NT2/D1 (cell line): ENCODE results near the gene DYNLRB1.

Source experiments
- SUZ12 ChIP-seq: IDR thresholded peaks from 2 replicates; pipeline ENCODE4 v1.6.1; 2011; ENCODE audit not compliant: insufficient read length, insufficient read depth; ENCODE audit errors: extremely low read depth
- YY1 ChIP-seq: IDR thresholded peaks from 2 replicates; pipeline ENCODE4 v1.6.1; 2011; ENCODE audit not compliant: insufficient read length, insufficient read depth
- ZNF274 ChIP-seq: IDR thresholded peaks from 2 replicates; pipeline ENCODE4 v1.6.1; 2011; ENCODE audit warnings: mild to moderate bottlenecking, low read depth, low read length

DNA sequence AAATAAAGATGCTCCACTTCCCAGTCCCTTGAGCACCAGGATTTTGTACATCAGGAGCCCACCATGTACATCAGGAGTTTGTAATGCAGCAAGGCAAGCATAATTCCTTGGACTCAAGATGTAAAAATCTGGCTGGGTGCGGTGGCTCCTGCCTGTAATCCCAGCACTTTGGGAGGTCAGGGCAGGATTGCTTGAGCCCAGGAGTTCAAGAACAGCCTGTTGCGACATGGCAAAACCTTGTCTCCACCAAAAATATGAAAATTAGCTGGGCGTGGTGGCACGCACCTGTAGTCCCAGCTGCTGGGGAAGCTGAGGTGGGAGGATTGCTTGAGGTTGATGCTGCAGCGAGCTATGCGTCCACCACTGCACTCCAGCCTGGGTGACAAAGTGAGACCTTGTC lies 26.2 kb downstream of the DYNLRB1 start:
- no peak for TF ChIP-seq ZNF274
- TF ChIP-seq SUZ12, result no peak
- no peak for TF ChIP-seq YY1
